Measurements from ENCODE around the gene ZBTB39.
"Not testable (repeated sequence)": the region's sequence is repeated elsewhere in the genome, so short reads cannot be mapped to it uniquely, and the experiment has no call there.

ZBTB39 gene

GRCh38 chr12:57022324-57022723, 16.0 kb upstream of the ZBTB39 start:
- not testable (repeated sequence) for H3K36me3 Mint-ChIP-seq, H3K27me3 Mint-ChIP-seq, H3K9me3 Mint-ChIP-seq, H3K27ac Mint-ChIP-seq, DNase-seq, H3K4me3 Mint-ChIP-seq
- CTCF ChIA-PET: interaction anchor here (1.2 kb wide), 1 partner anchor 15 kb away, joined by 3 read pairs; no protein-coding TSS in a partner anchor
- peaks cover 20% of the 10 kb centered on the region for H3K4me1 Mint-ChIP-seq

GRCh38 chr12:57019983-57020719, 13.8 kb upstream of the ZBTB39 start:
- Mint-ChIP-seq H3K9me3 (no peaks in the 10 kb centered on the region), H3K4me3 (no peak overlapping the region), H3K27ac (peak overlapping the region; percentile 45), H3K27me3 (peaks cover 13% of the 10 kb centered on the region), H3K4me1 (peaks cover 11% of the 10 kb centered on the region), H3K36me3 (no peaks in the 10 kb centered on the region)
- no peak for DNase-seq
- CTCF ChIA-PET: interaction anchor here (1.0 to 1.9 kb wide), 2 partner anchors 12 to 33 kb away, joined by 3 to 9 read pairs; no protein-coding TSS in a partner anchor

- no peak overlapping the region for H3K27ac Mint-ChIP-seq
- H3K9me3 Mint-ChIP-seq: no peaks in the 10 kb centered on the region
- H3K4me3 Mint-ChIP-seq: no peak overlapping the region
- no peak for DNase-seq
- no peaks in the 10 kb centered on the region for H3K36me3 Mint-ChIP-seq
- peaks cover 24% of the 10 kb centered on the region for H3K27me3 Mint-ChIP-seq
- peaks cover 11% of the 10 kb centered on the region for H3K4me1 Mint-ChIP-seq
- CTCF ChIA-PET: interaction anchor here (0.8 to 1.7 kb wide), 4 partner anchors 9 to 93 kb away, joined by 3 to 4 read pairs (median 3); partner anchors contain the start of gene STAT6
Measured at GRCh38 chr12:57018906-57019305, 12.6 kb upstream of the ZBTB39 start.

- not testable (repeated sequence) for H3K36me3 Mint-ChIP-seq, H3K27ac Mint-ChIP-seq, H3K4me3 Mint-ChIP-seq, DNase-seq, H3K9me3 Mint-ChIP-seq
- Mint-ChIP-seq H3K4me1 (peaks cover 11% of the 10 kb centered on the region), H3K27me3 (peaks cover 30% of the 10 kb centered on the region)
- CTCF ChIA-PET: interaction anchor here (0.7 to 1.7 kb wide), 4 partner anchors 9 to 93 kb away, joined by 3 to 4 read pairs (median 4); partner anchors contain the start of gene STAT6
Measured at GRCh38 chr12:57018353-57018752, 12.0 kb upstream of the ZBTB39 start.

GRCh38 chr12:57016348-57016747, 10.0 kb upstream of the ZBTB39 start, which contains the start of gene TAC3:
Gene TAC3 (minus strand): TSS chr12:57016529. CDS start chr12:57015797, 732 bp downstream.
- CTCF ChIA-PET: interaction anchor here (1.0 to 2.4 kb wide), 3 partner anchors 11 to 95 kb away, joined by 3 to 9 read pairs (median 6); partner anchors contain the start of gene STAT6
- H3K27me3 Mint-ChIP-seq: peaks cover 36% of the 10 kb centered on the region

GRCh38 chr12:57012600-57013465, 6.5 kb upstream of the ZBTB39 start:
- no peak overlapping the region for H3K27ac Mint-ChIP-seq
- H3K27me3 Mint-ChIP-seq: peaks cover 36% of the 10 kb centered on the region
- DNase-seq: no peak
- H3K9me3 Mint-ChIP-seq: no peaks in the 10 kb centered on the region
- H3K4me1 Mint-ChIP-seq: peaks cover 42% of the 10 kb centered on the region
- CTCF ChIA-PET: interaction anchor here (1.0 to 8.9 kb wide), 5 partner anchors 9 to 99 kb away, joined by 3 to 147 read pairs (median 4); no protein-coding TSS in a partner anchor
- no peak overlapping the region for H3K4me3 Mint-ChIP-seq
- no peaks in the 10 kb centered on the region for H3K36me3 Mint-ChIP-seq

More at GRCh38 chr12:57016348-57016747, 10.0 kb upstream of the ZBTB39 start, which contains the start of gene TAC3:
- H3K36me3 Mint-ChIP-seq: no peaks in the 10 kb centered on the region
- no peak within 1 kb of the TSS for H3K27ac Mint-ChIP-seq
- no peak within 1 kb of the TSS for H3K4me3 Mint-ChIP-seq
- no peaks in the 10 kb centered on the region for H3K9me3 Mint-ChIP-seq
- H3K4me1 Mint-ChIP-seq: peaks cover 27% of the 10 kb centered on the region
- DNase-seq: no peak

- Mint-ChIP-seq H3K4me1 (peaks cover 53% of the 10 kb centered on the region), H3K27me3 (peaks cover 36% of the 10 kb centered on the region), H3K9me3 (no peaks in the 10 kb centered on the region), H3K4me3 (peak overlapping the region; percentile 8), H3K36me3 (no peaks in the 10 kb centered on the region), H3K27ac (peak overlapping the region; percentile 79)
- peak; percentile 59 for DNase-seq
- CTCF ChIA-PET: interaction anchor here (1.0 to 8.9 kb wide), 11 partner anchors 10 to 104 kb away, joined by 3 to 147 read pairs (median 7); partner anchors contain the start of gene STAT6
Measured at GRCh38 chr12:57011438-57012424, 5.4 kb upstream of the ZBTB39 start.

GRCh38 chr12:57010627-57011247, 4.4 kb upstream of the ZBTB39 start:
- no peaks in the 10 kb centered on the region for H3K36me3 Mint-ChIP-seq
- no peak overlapping the region for H3K4me3 Mint-ChIP-seq
- DNase-seq: no peak
- peaks cover 28% of the 10 kb centered on the region for H3K27me3 Mint-ChIP-seq
- CTCF ChIA-PET: interaction anchor here (0.7 to 8.9 kb wide), 13 partner anchors 9 to 821 kb away, joined by 3 to 147 read pairs (median 6); partner anchors contain the start of gene STAT6
- peak overlapping the region; percentile 79 for H3K27ac Mint-ChIP-seq
- no peaks in the 10 kb centered on the region for H3K9me3 Mint-ChIP-seq
- peaks cover 55% of the 10 kb centered on the region for H3K4me1 Mint-ChIP-seq

GRCh38 chr12:57009949-57010626, 3.7 kb upstream of the ZBTB39 start:
- DNase-seq: no peak
- Mint-ChIP-seq H3K27me3 (peaks cover 22% of the 10 kb centered on the region), H3K4me3 (no peak overlapping the region), H3K4me1 (peaks cover 62% of the 10 kb centered on the region), H3K9me3 (no peaks in the 10 kb centered on the region), H3K36me3 (peaks cover 3% of the 10 kb centered on the region), H3K27ac (no peak overlapping the region)
- CTCF ChIA-PET: interaction anchor here (0.7 to 8.9 kb wide), 15 partner anchors 9 to 820 kb away, joined by 3 to 147 read pairs (median 7); partner anchors contain the start of gene STAT6

GRCh38 chr12:57008178-57008577, 1.8 kb upstream of the ZBTB39 start:
- no peak for DNase-seq
- CTCF ChIA-PET: interaction anchor here (0.8 to 8.9 kb wide), 19 partner anchors 9 to 173 kb away, joined by 3 to 147 read pairs (median 5); partner anchors contain the start of gene STAT6
- peaks cover 16% of the 10 kb centered on the region for H3K36me3 Mint-ChIP-seq
- H3K9me3 Mint-ChIP-seq: no peaks in the 10 kb centered on the region
- peaks cover 69% of the 10 kb centered on the region for H3K4me1 Mint-ChIP-seq
- H3K27ac Mint-ChIP-seq: peak overlapping the region; percentile 77
- peaks cover 4% of the 10 kb centered on the region for H3K27me3 Mint-ChIP-seq
- H3K4me3 Mint-ChIP-seq: no peak overlapping the region

- peaks cover 62% of the 10 kb centered on the region for H3K4me1 Mint-ChIP-seq
- no peaks in the 10 kb centered on the region for H3K27me3 Mint-ChIP-seq
- peak overlapping the region; percentile 77 for H3K27ac Mint-ChIP-seq
- CTCF ChIA-PET: interaction anchor here (0.6 to 8.9 kb wide), 6 partner anchors 15 to 104 kb away, joined by 3 to 147 read pairs (median 10); partner anchors contain the start of genes MYO1A and STAT6
- H3K4me3 Mint-ChIP-seq: peak overlapping the region; percentile 82
- H3K9me3 Mint-ChIP-seq: no peaks in the 10 kb centered on the region
- peaks cover 23% of the 10 kb centered on the region for H3K36me3 Mint-ChIP-seq
- peak; percentile 29 for DNase-seq
Measured at GRCh38 chr12:57006809-57007475, 596 bp upstream of the ZBTB39 start.

All from activated naive CD4-positive, alpha-beta T cell treated with anti-CD3 and anti-CD28 coated beads, Interleukin-2, amount 10 ng/mL, durations not matched to agents 7 days and 5 days (primary cell).